SK-N-SH (cell line): ENCODE results near the gene TMEM161A. TPM values are rescaled to one million over a fixed set of nuclear protein-coding genes. Genes with fewer than 3 reads are reported as not detected.

Source experiments
- CTCF ChIA-PET: fragments of 300-600, 350-600 bp; formaldehyde crosslinking; extraction: SDS; loops from one replicate; lab custom pipeline; 2021; lab: Yijun Ruan, JAX
- POLR2A ChIA-PET: fragments of 350-600 bp; sonication (Branson Sonifier 250); formaldehyde crosslinking; extraction: SDS; loops from one replicate; lab custom pipeline; 2020; ENCODE audit warnings: antibody characterized with exemption, inconsistent platforms; lab: Yijun Ruan, JAX
- DNase-seq: peaks from one replicate; pipeline ENCODE4 v3.0.0; 2012
- H2AFZ ChIP-seq: fragments of 200-600 bp; sonication (generic); 2 replicates; pipeline ENCODE4 v1.8.1; 2016; ENCODE audit warnings: antibody characterized with exemption, mild to moderate bottlenecking, low read depth
- H3F3A ChIP-seq: fragments of 200-600 bp; sonication (generic); replicated peaks from 2 replicates; pipeline ENCODE3; 2016; ENCODE audit warnings: antibody characterized with exemption, mild to moderate bottlenecking; ENCODE audit not compliant: insufficient read depth
- H3K27ac ChIP-seq, 2 experiments: fragments of 200-500 bp in 1 of 2; fragments of 200-600 bp in 1 of 2; sonication (Bioruptor generic) in 1 of 2; sonication (generic), shearing (Covaris generic) in 1 of 2; 2 replicates each; pipeline versions ENCODE4 v1.5.1 to v1.6.1; 2014 to 2016; ENCODE audit warnings: low read depth in 2 of 2, inconsistent platforms in 1 of 2, low read length in 1 of 2, mild to moderate bottlenecking in 1 of 2, mixed read lengths in 1 of 2
- H3K27me3 ChIP-seq: fragments of 200-600 bp; sonication (generic), shearing (Covaris generic); 2 replicates; pipeline ENCODE4 v1.6.1; 2016; ENCODE audit warnings: mixed run types; ENCODE audit not compliant: insufficient read depth
- H3K36me3 ChIP-seq, 2 experiments: fragments of 200-500 bp in 1 of 2; fragments of 200-600 bp in 1 of 2; sonication (Bioruptor generic) in 1 of 2; sonication (generic) in 1 of 2; replicated peaks in 1 of 2; 2 replicates each; pipeline versions ENCODE3 to v1.5.1; 2014 to 2016; ENCODE audit warnings: low read length in 1 of 2, mild to moderate bottlenecking in 1 of 2; ENCODE audit not compliant: insufficient read depth in 2 of 2, control insufficient read depth in 1 of 2
- H3K4me1 ChIP-seq, 2 experiments: fragments of 200-500 bp in 1 of 2; fragments of 200-600 bp in 1 of 2; sonication (Bioruptor generic) in 1 of 2; sonication (generic), shearing (Covaris generic) in 1 of 2; 2 replicates each; pipeline versions ENCODE4 v1.5.1 to v1.6.1; 2014 to 2016; ENCODE audit warnings: low read depth in 1 of 2, low read length in 1 of 2, mixed run types in 1 of 2; ENCODE audit not compliant: insufficient read depth in 2 of 2, control insufficient read depth in 1 of 2
- H3K4me2 ChIP-seq: fragments of 200-600 bp; sonication (generic), shearing (Covaris generic); 2 replicates; pipeline ENCODE4 v1.6.1; 2017; ENCODE audit warnings: mixed run types
- H3K4me3 ChIP-seq, 2 experiments: fragments of 200-500 bp in 1 of 2; fragments of 200-600 bp in 1 of 2; sonication (Bioruptor generic) in 1 of 2; sonication (generic), shearing (Covaris generic) in 1 of 2; 2 replicates each; pipeline versions ENCODE4 v1.5.1 to v1.8.1; 2014 to 2016; ENCODE audit warnings: low read depth in 2 of 2, inconsistent platforms in 1 of 2, low read length in 1 of 2, mild to moderate bottlenecking in 1 of 2, mixed read lengths in 1 of 2, moderate library complexity in 1 of 2
- H3K79me2 ChIP-seq: fragments of 200-600 bp; sonication (generic); 2 replicates; pipeline ENCODE4 v1.8.1; 2017; ENCODE audit warnings: mild to moderate bottlenecking; ENCODE audit not compliant: insufficient read depth
- H3K9ac ChIP-seq: fragments of 200-600 bp; sonication (generic); 2 replicates; pipeline ENCODE4 v1.6.1; 2017; ENCODE audit warnings: mixed run types
- H3K9me2 ChIP-seq: fragments of 200-600 bp; sonication (generic); 2 replicates; pipeline ENCODE4 v1.6.1; 2017; ENCODE audit warnings: mixed run types
- H3K9me3 ChIP-seq: fragments of 200-600 bp; sonication (generic); 2 replicates; pipeline ENCODE4 v1.6.1; 2017; ENCODE audit warnings: mixed run types, mild to moderate bottlenecking, moderate library complexity
- H4K20me1 ChIP-seq: fragments of 200-600 bp; sonication (generic); 2 replicates; pipeline ENCODE4 v1.6.1; 2017; ENCODE audit warnings: mild to moderate bottlenecking, mixed run types; ENCODE audit not compliant: insufficient read depth
- EP300 ChIP-seq, 2 experiments: IDR thresholded peaks; 2 replicates each; pipeline versions ENCODE4 v1.4.0 to v1.6.1; 2012; ENCODE audit warnings: borderline replicate concordance in 1 of 2, low read depth in 1 of 2, low read length in 1 of 2
- POLR2AphosphoS5 ChIP-seq: IDR thresholded peaks from 2 replicates; pipeline ENCODE4 v1.6.1; 2012; ENCODE audit warnings: low read depth, low read length
- RCOR1 ChIP-seq: fragments of 150-350 bp; IDR thresholded peaks from 2 replicates; pipeline ENCODE4 v1.6.1; 2017; ENCODE audit warnings: antibody characterized with exemption, low read length
- REST ChIP-seq: IDR thresholded peaks from 2 replicates; pipeline ENCODE4 v1.6.1; 2012; ENCODE audit warnings: mild to moderate bottlenecking, low read depth, low read length, moderate library complexity
- SIN3A ChIP-seq: IDR thresholded peaks from 2 replicates; pipeline ENCODE4 v1.6.1; 2012; ENCODE audit warnings: low read depth, mild to moderate bottlenecking, low read length, moderate library complexity, borderline replicate concordance
- SMC3 ChIP-seq: IDR thresholded peaks from 2 replicates; pipeline ENCODE4 v1.6.1; 2012; ENCODE audit warnings: low read depth, low read length, improper control_type of control experiment
- ZBTB33 ChIP-seq: IDR thresholded peaks from 2 replicates; pipeline ENCODE4 v1.4.0; 2012; ENCODE audit warnings: low read depth, borderline replicate concordance
- WGBS: methylation state at CpG from one replicate; pipeline ENCODE4 v1.1.6; 2017; ENCODE audit warnings: low lambda C conversion rate; 5-methylcytosine and 5-hydroxymethylcytosine counted together
- polyA plus RNA-seq, 3 experiments: library from polyadenylated mRNA; depleted of rRNA; stranded (reverse); fragments of >200 nt; gene quantifications; 2 replicates each; pipeline ENCODE4 v1.2.3, GENCODE V29; 2012
- TF ChIP-seq, protein P1 (sequence below): fragments of 150-350 bp; IDR thresholded peaks from 2 replicates; pipeline ENCODE4 v1.6.1; 2016; ENCODE audit warnings: mild to moderate bottlenecking, low read depth, low read length
- TF ChIP-seq, protein P2 (sequence below): IDR thresholded peaks from 2 replicates; pipeline ENCODE4 v1.4.0; 2012; ENCODE audit warnings: low read depth, borderline replicate concordance
- TF ChIP-seq, protein P3 (sequence below): fragments of 150-350 bp; IDR thresholded peaks from 2 replicates; pipeline ENCODE4 v1.6.1; 2017; ENCODE audit warnings: antibody characterized with exemption, low read length, low read depth, borderline replicate concordance

The TMEM161A gene
- polyA plus RNA-seq, 1 of the 3 experiments (the other 2 are of a cell fraction): 39.3 TPM

DNA sequence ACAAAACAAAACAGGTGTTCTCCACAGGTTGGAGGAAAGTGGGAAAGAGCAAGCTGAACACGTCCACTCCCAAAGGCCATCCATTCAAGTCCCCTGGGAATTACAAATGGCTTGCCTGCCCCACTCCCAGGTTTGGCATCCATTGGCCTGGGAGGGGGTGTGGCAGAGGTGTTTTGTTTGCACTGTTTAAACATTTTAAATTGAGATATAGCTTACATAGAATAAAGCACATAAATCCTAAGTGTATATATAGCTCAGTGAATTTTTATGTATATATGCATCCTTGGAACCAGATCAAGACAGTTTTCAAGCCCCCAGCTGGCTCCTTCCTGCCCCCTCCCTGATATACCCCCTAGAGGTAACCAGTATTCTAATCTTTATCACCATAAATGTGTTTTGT lies 61.8 kb downstream of the TMEM161A start (continued):
- no peak for TF ChIP-seq POLR2AphosphoS5
- TF ChIP-seq, all 33 proteins: peak for 0

DNA sequence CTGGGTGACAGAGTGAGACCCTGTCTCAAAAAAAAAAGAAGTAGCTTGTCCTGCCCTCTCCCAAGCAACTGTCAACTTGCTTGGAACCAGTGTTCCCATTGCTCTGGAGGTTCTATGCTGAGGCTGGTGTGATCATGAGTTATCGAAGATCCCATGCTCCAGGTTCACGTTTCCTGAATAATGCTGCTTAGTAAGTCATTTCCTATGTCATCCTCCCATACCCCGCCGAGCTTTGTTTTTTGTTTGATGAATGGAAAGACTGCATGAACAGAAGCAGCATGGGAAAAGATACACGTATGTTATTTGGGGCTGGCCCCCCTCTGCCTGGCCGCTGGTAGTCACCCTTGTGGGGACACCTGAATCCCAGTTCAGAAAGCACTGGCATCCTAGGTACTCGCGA lies 63.2 kb downstream of the TMEM161A start:
- 86% methylated on average over 8 of the region's 8 CpGs for WGBS
- Histone ChIP-seq H3K4me2 (no peak overlapping the region), H3K27ac (no peak overlapping the region), H3K9ac (no peak overlapping the region), H3K9me3 (no peaks in the 10 kb centered on the region), H2AFZ (no peak overlapping the region), H3K27me3 (no peaks in the 10 kb centered on the region), H4K20me1 (no peaks in the 10 kb centered on the region), H3K9me2 (no peaks in the 10 kb centered on the region)
- DNase-seq: no peak
- TF ChIP-seq, protein P1, sequence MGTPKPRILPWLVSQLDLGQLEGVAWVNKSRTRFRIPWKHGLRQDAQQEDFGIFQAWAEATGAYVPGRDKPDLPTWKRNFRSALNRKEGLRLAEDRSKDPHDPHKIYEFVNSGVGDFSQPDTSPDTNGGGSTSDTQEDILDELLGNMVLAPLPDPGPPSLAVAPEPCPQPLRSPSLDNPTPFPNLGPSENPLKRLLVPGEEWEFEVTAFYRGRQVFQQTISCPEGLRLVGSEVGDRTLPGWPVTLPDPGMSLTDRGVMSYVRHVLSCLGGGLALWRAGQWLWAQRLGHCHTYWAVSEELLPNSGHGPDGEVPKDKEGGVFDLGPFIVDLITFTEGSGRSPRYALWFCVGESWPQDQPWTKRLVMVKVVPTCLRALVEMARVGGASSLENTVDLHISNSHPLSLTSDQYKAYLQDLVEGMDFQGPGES: no peak
- TF ChIP-seq, protein P2, sequence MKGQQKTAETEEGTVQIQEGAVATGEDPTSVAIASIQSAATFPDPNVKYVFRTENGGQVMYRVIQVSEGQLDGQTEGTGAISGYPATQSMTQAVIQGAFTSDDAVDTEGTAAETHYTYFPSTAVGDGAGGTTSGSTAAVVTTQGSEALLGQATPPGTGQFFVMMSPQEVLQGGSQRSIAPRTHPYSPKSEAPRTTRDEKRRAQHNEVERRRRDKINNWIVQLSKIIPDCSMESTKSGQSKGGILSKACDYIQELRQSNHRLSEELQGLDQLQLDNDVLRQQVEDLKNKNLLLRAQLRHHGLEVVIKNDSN: no peak
- no peak for TF ChIP-seq ZBTB33
- TF ChIP-seq RCOR1: no peak
- no peak for TF ChIP-seq EP300 (IDR thresholded peaks at IDR 0.05; ENCODE audit: borderline replicate concordance in 1 of 2, low read depth in 1 of 2, low read length in 1 of 2)
- no peak for TF ChIP-seq REST
- TF ChIP-seq, protein P3, sequence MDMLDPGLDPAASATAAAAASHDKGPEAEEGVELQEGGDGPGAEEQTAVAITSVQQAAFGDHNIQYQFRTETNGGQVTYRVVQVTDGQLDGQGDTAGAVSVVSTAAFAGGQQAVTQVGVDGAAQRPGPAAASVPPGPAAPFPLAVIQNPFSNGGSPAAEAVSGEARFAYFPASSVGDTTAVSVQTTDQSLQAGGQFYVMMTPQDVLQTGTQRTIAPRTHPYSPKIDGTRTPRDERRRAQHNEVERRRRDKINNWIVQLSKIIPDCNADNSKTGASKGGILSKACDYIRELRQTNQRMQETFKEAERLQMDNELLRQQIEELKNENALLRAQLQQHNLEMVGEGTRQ: no peak
- no peak for TF ChIP-seq SIN3A
- no peak for TF ChIP-seq SMC3
- TF ChIP-seq, all 33 proteins: peak for 0
- Histone ChIP-seq H3K36me3 (no peaks in the 10 kb centered on the region), H3K4me1 (peaks cover 0 to 8% of the 10 kb centered on the region in 2 experiments; a peak in 1 of 4 replicates), H3F3A (no peaks in the 10 kb centered on the region), H3K4me3 (no peak overlapping the region), H3K79me2 (no peaks in the 10 kb centered on the region)
- ChIA-PET CTCF (interaction anchor here (0.9 to 2.1 kb wide), 5 partner anchors 10 to 40 kb away, joined by 3 to 7 read pairs (median 4); partner anchors contain the start of gene SLC25A42), POLR2A (interaction anchor here (0.6 kb wide), 1 partner anchor 88 kb away, joined by 6 read pairs; no protein-coding TSS in a partner anchor)
